B cell (primary cell): ENCODE results near the gene RPS6KA1.

Source experiments
- CTCF ChIP-seq: fragments of 200-600 bp; IDR thresholded peaks from one replicate; pipeline ENCODE4 v1.8.0; 2022; ENCODE audit warnings: antibody characterized with exemption, mild to moderate bottlenecking
- EZH2 ChIP-seq: IDR thresholded peaks from 2 replicates; pipeline ENCODE4 v1.6.1; 2012; ENCODE audit warnings: borderline replicate concordance, low read depth, mild to moderate bottlenecking, moderate library complexity, low read length; ENCODE audit not compliant: insufficient read depth, poor library complexity, severe bottlenecking

- no peak for TF ChIP-seq CTCF
- no peak for TF ChIP-seq EZH2
Measured at GRCh38 chr1:26546819-26547218, 17.3 kb downstream of the RPS6KA1 start.
